NCI-H345 treated with DMSO at 0.1 percent for 48 hours (cell line): Measurements from ENCODE around the gene DAPK2.
A peak's percentile ranks its signal among the peaks of the same experiment; 100 is the strongest.
"Not testable (repeated sequence)": the region's sequence is repeated elsewhere in the genome, so short reads cannot be mapped to it uniquely, and the experiment has no call there.

ENCODE experiments used
- DNase-seq: peaks from one replicate; lab custom pipeline; 2025; ENCODE audit not compliant: unreplicated experiment; lab: John Stamatoyannopoulos, UW

Gene DAPK2

GRCh38 chr15:64058279-64058678, 12.0 kb upstream of the DAPK2 start:
- no peak for DNase-seq

- DNase-seq, result not testable (repeated sequence)
These were observed 7.4 kb upstream of the DAPK2 start for GRCh38 chr15:64053674-64054073.

GRCh38 chr15:64052925-64053491, 6.7 kb upstream of the DAPK2 start:
- no peak for DNase-seq

GRCh38 chr15:64051407-64052259, 5.3 kb upstream of the DAPK2 start:
- no peak for DNase-seq

- DNase-seq, result no peak
These were observed 4.8 kb upstream of the DAPK2 start for GRCh38 chr15:64051093-64051402.

GRCh38 chr15:64050281-64051092, 4.2 kb upstream of the DAPK2 start:
- DNase-seq, result no peak

GRCh38 chr15:64048781-64049460, 2.6 kb upstream of the DAPK2 start:
- DNase-seq, result no peak

GRCh38 chr15:64045774-64046420, 388 bp downstream of the DAPK2 start:
- DNase-seq, result no peak

GRCh38 chr15:64045101-64045435, 1.2 kb downstream of the DAPK2 start:
- DNase-seq, result no peak

GRCh38 chr15:64044300-64045100, 1.8 kb downstream of the DAPK2 start:
- DNase-seq, result no peak

- DNase-seq, result no peak
These were observed 7.2 kb downstream of the DAPK2 start for GRCh38 chr15:64038878-64039610.

- DNase-seq, result no peak
These were observed 8.3 kb downstream of the DAPK2 start for GRCh38 chr15:64037966-64038365.

GRCh38 chr15:64037116-64037515, 9.2 kb downstream of the DAPK2 start:
- DNase-seq, result no peak

GRCh38 chr15:64035525-64035924, 10.8 kb downstream of the DAPK2 start:
- DNase-seq, result no peak

- no peak for DNase-seq
These were observed 11.8 kb downstream of the DAPK2 start for GRCh38 chr15:64034519-64034918.

GRCh38 chr15:64032329-64032728, 14.0 kb downstream of the DAPK2 start:
- DNase-seq, result no peak

GRCh38 chr15:64030123-64030522, 16.2 kb downstream of the DAPK2 start:
- no peak for DNase-seq

- no peak for DNase-seq
These were observed 16.7 kb downstream of the DAPK2 start for GRCh38 chr15:64029633-64030032.

- peak; percentile 23 for DNase-seq
These were observed 17.2 kb downstream of the DAPK2 start for GRCh38 chr15:64029110-64029509.

- DNase-seq, result no peak
These were observed 19.7 kb downstream of the DAPK2 start for GRCh38 chr15:64026591-64026990.
